Heart right ventricle (tissue), 16 donors: ENCODE measurements around the gene CIDEA. TPM values are rescaled to one million over a fixed set of nuclear protein-coding genes. Genes with fewer than 3 reads are reported as not detected.

Experiments used
- ATAC-seq, 8 donors: fragments of 200-7000 bp; cut with Tn5 transposase; one replicate each; pipeline ENCODE4 v1.9.1; 2020; ENCODE audit warnings: mild to moderate bottlenecking in 8 of 8, moderate library complexity in 8 of 8, moderate number of reproducible peaks in 1 of 8
- DNase-seq, 2 donors: peaks; one replicate each; pipeline ENCODE4 v3.0.0-alpha.2; 2020
- H3K27ac ChIP-seq, 10 donors: fragments of 200-600 bp; sonication (generic) in 2 of 10; one replicate each; pipeline versions ENCODE4 v1.5.0 to v1.8.0; 2020 to 2022; ENCODE audit warnings: mild to moderate bottlenecking in 3 of 10
- H3K27me3 ChIP-seq, 7 donors: fragments of 200-600 bp; one replicate each; pipeline ENCODE4 v1.8.0; 2021 to 2022; ENCODE audit warnings: mild to moderate bottlenecking in 2 of 7
- H3K36me3 ChIP-seq, 9 donors: fragments of 200-600 bp; sonication (generic) in 1 of 9; one replicate each; pipeline versions ENCODE4 v1.5.0 to v1.8.0; 2020 to 2022; ENCODE audit warnings: mild to moderate bottlenecking in 2 of 9
- H3K4me1 ChIP-seq, 9 donors: fragments of 200-600 bp; sonication (generic) in 1 of 9; one replicate each; pipeline versions ENCODE4 v1.5.0 to v1.8.0; 2020 to 2022; ENCODE audit warnings: mild to moderate bottlenecking in 4 of 9
- H3K4me3 ChIP-seq, 10 donors: fragments of 200-600 bp; sonication (generic) in 2 of 10; one replicate each; pipeline versions ENCODE4 v1.5.0 to v1.8.0; 2020 to 2022; ENCODE audit warnings: mild to moderate bottlenecking in 7 of 10, moderate library complexity in 2 of 10
- H3K9me3 ChIP-seq, 11 donors: fragments of 200-600 bp in 10 of 11; sonication (generic) in 2 of 11; one replicate each; pipeline versions ENCODE4 v1.5.0 to v1.8.0; 2013 to 2022; ENCODE audit warnings: mild to moderate bottlenecking in 2 of 11, control low read depth in 1 of 11, moderate library complexity in 1 of 11
- WGBS, 2 donors: extraction: QIAGEN DNeasy Blood & Tissue Kit; methylation state at CpG; one replicate each; pipeline ENCODE4 v1.1.7; 2013; ENCODE audit warnings: inconsistent platforms in 1 of 2; 5-methylcytosine and 5-hydroxymethylcytosine counted together
- intact Hi-C, 10 donors: fragments of 100-400 bp; cut with DNase I; formaldehyde crosslinking; loops; one replicate each; pipeline versions ENCODE4 v1.11.1 to v1.14.2; 2022
- polyA plus RNA-seq, 2 donors: library from polyadenylated mRNA; stranded (reverse); fragments of 200-250 nt; gene quantifications; one replicate each; pipeline ENCODE4 v1.2.3, GENCODE V29; 2013
- total RNA-seq, 10 donors: library from RNA; stranded (reverse); fragmentation: NEBNext Ultra II Directional in 3 of 10; extraction: Animal tissue kit (Norgen Biotek cat#: 25700) in 3 of 10; gene quantifications; one replicate each; pipeline versions ENCODE4 v1.2.1 to v1.2.4, GENCODE V29; 2021 to 2023
- TF ChIP-seq, protein P1 (sequence below), 9 donors: fragments of 200-600 bp; sonication (generic) in 2 of 9; IDR thresholded peaks; one replicate each; pipeline versions ENCODE4 v1.5.0 to v1.8.0; 2021 to 2022; ENCODE audit warnings: antibody characterized with exemption in 9 of 9, mild to moderate bottlenecking in 5 of 9, moderate library complexity in 1 of 9
- donor health status: Arrhythmogenic right ventricular cardiomyopathy.
- donor health status: ischemic (EF 13 %, LVEDD 7.1; RV severe dilation, severe dysfunction).
- donor health status: healthy with polysubstance abuse.
- donor health status: DM: no; HTN: yes; CAD: no.
- donor health status: DM: no; HTN: no; CAD: no.
- donor health status: ischemic (EF 25% LVEDD 6.9; RV normal size, moderate dysfunction).
- donor health status: ischemic (EF 25% LVEDD 5.7; RV mildly dilated, moderate dysfunction).
- donor health status: healthy.
- donor health status: DM: yes; HTN: yes; CAD: no.
- donor health status: Ischemic cardiomyopathy.
- donor health status: ischemic (EF 35%, LVEDD 5.7; RV mildly dilated, moderate dysfunction).
- donor health status: nonischemic (EF 11% LVEDD 7.7; RV severe dilation, severe dysfunction).
- donor health status: DM: yes; HTN: yes; CAD: no.
- donor health status: PGD.
- donor health status: ischemic (EF 29% LVEDD 5.4; RV normal size, mild dysfunction).
- donor health status: nonischemic (EF 23%, LVEDD 6.1; RV moderate dilation, normal function).

The CIDEA gene
- total and polyA plus RNA-seq, 12 donors = 0.37 to 6.8 (median 1.4) TPM; not detected in 2

DNA sequence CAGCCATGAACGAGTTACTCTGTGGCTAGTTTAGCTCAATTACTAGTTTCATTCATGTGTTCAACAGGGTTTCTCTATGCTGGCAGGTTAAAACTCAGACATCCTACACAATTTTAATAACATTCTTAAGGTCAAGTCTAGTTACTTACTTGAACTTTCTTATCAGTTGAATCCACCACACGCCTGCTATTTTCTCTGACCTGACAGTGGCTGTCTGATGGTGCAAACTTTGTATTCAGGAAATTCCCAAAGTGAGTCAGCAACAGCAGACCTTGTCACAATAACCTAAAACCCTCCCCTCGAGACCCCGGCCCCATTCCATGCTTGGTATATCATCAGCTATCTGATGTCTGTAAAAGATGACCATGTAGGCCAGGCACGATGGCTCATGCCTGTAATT, 20.8 kb upstream of the CIDEA start:
- H3K4me1 ChIP-seq = peaks cover 0 to 7% (median 0%) of the 10 kb centered on the region in 9 donors
- H3K4me3 ChIP-seq = no peak overlapping the region
- H3K27ac ChIP-seq = no peak overlapping the region
- TF ChIP-seq, protein P1, sequence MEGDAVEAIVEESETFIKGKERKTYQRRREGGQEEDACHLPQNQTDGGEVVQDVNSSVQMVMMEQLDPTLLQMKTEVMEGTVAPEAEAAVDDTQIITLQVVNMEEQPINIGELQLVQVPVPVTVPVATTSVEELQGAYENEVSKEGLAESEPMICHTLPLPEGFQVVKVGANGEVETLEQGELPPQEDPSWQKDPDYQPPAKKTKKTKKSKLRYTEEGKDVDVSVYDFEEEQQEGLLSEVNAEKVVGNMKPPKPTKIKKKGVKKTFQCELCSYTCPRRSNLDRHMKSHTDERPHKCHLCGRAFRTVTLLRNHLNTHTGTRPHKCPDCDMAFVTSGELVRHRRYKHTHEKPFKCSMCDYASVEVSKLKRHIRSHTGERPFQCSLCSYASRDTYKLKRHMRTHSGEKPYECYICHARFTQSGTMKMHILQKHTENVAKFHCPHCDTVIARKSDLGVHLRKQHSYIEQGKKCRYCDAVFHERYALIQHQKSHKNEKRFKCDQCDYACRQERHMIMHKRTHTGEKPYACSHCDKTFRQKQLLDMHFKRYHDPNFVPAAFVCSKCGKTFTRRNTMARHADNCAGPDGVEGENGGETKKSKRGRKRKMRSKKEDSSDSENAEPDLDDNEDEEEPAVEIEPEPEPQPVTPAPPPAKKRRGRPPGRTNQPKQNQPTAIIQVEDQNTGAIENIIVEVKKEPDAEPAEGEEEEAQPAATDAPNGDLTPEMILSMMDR (IDR thresholded peaks at IDR 0.05) = no peak
- DNase-seq = no peak
- peaks cover 0 to 5% (median 0%) of the 10 kb centered on the region in 11 donors for H3K9me3 ChIP-seq
- no peaks in the 10 kb centered on the region for H3K36me3 ChIP-seq
- 56 to 66% methylated on average over 5 of the region's 5 CpGs for WGBS, 2 donors
- H3K27me3 ChIP-seq = peaks cover 0 to 10% (median 4%) of the 10 kb centered on the region in 7 donors
- intact Hi-C loops = loop anchor here in 6 of 10 donors (10.0 kb wide), 3 partner anchors 139 to 1629 kb away; partner anchors contain the start of gene ANKRD62 (in 5 of the 6)
- no peak for ATAC-seq

DNA sequence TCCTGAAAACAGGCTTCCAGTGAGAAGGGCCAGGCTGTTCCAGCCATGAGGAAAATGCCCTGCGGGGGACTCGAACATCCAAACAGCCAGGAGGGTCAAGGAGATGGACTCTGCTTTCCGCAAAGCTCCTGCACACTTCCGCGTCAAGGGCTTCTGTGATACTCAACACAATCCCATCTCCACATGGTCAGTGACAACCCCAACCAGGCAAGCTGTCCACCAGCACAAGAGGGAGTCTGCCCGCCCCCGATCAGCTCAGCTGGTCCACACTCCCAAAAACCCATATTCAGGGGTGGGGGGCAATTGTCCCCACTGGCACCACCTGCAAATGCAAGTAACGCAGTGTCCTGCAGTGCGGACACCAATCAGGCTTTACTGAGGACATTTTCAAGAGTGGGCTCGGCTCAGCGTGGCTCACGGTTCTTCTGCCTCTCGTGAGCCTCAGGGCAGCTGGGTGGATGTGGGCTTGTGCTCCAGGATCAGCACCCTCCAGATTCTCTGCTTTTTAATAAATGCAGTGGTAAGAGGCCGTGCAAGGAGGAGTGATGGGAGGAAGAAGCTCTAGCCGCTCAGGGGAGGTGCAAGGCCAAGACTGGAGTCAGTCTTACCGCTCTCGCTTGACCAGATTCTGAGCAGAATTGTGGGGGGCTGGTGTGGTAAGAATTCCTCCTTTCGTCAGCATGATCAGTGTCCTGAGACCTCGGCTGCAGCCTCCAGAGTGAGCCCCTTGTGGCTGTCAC, 19.5 kb upstream of the CIDEA start:
- Histone ChIP-seq H3K4me3 (no peak overlapping the region), H3K36me3 (no peaks in the 10 kb centered on the region), H3K27ac (no peak overlapping the region), H3K27me3 (peaks cover 0 to 10% (median 4%) of the 10 kb centered on the region in 7 donors), H3K9me3 (peaks cover 0 to 5% (median 0%) of the 10 kb centered on the region in 11 donors), H3K4me1 (peaks cover 0 to 7% (median 0%) of the 10 kb centered on the region in 9 donors)
- intact Hi-C loops = loop anchor here in 9 of 10 donors (5.0 to 10.0 kb wide), 5 partner anchors 140 to 1630 kb away; partner anchors contain the start of gene ANKRD62 (in 8 of the 9)
- DNase-seq (no peak), ATAC-seq (no peak)
- TF ChIP-seq, protein P1 (IDR thresholded peaks at IDR 0.05) = no peak
- 94 to 95% methylated on average over 19 of the region's 19 CpGs for WGBS, 2 donors

DNA sequence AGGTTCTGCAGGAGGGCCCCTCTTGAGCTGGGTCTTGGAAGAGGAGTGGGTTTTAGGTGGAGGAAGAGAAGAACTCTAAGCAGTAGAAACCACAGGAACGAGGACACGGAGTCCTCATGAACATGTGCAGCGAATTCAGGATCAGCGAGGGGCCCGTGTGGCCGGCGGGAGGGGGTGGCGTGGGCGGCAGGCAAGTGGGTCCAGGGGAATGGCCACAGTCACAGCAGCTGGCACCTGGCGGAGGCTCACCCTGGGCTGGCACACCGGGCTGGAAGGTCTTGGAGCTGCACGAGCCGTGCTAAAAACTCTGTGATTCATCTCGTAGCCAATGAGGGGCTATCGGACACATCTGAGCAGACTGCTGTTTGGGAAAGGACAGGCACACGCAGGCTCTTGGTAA, 18.0 kb upstream of the CIDEA start:
- Histone ChIP-seq H3K27me3 (peaks cover 0 to 12% (median 4%) of the 10 kb centered on the region in 7 donors), H3K4me1 (peaks cover 0 to 7% (median 0%) of the 10 kb centered on the region in 9 donors), H3K27ac (no peak overlapping the region), H3K4me3 (no peak overlapping the region), H3K9me3 (no peaks in the 10 kb centered on the region), H3K36me3 (no peaks in the 10 kb centered on the region)
- DNase-seq (no peak), ATAC-seq (peak in 1 of 8 donors; percentile 14)
- intact Hi-C loops = loop anchor here in 9 of 10 donors (5.0 to 10.0 kb wide), 5 partner anchors 141 to 1631 kb away; partner anchors contain the start of gene ANKRD62 (in 8 of the 9)
- WGBS, 2 donors = 96 to 98% methylated on average over 16 of the region's 16 CpGs
- TF ChIP-seq, protein P1 (IDR thresholded peaks at IDR 0.05) = no peak

DNA sequence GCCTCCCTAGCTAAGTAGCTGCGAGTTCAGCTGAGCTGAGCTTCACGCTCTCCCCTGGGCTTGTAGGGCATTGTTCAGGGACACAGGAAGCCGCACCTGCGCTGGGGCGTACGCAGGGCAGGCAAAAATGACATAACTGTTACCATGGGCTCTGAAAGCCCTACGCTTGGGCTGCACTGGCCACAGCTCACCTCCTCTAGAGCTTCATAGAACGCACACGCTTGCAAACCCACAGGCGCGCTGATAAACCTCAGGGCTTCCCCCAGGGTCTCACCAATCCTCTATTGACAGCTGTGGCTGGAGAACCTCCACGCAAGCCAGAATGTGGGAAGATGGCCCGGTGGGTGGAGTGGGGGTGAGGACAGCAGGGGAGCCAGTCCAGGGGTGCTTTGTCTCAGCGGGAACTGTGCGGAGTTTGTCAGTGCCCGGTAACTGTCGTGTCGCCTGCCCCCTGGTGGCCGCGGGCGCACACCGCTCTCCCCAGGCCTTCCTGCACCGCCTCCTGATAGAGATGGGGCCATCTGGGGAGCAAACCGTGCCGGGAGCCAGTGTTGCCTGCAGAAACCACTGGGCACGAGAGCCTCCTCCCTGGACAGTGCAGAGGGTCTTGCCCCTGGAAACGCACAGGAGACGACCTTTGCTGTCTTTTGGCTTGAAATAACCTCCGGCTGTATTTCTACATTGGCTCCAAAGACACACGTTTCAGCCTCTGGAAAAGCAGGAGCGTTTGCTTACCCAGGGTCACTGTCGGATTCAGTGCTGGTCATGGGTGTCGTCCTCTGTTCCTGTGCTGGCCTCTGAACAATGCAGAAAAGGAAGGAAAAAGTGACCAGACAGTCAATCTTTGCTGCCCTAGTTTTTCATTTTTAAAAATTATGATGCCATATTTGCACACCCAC, 17.0 kb upstream of the CIDEA start:
- no peaks in the 10 kb centered on the region for H3K36me3 ChIP-seq
- no peak overlapping the region for H3K27ac ChIP-seq
- intact Hi-C loops = loop anchor here in 9 of 10 donors (5.0 to 10.0 kb wide), 5 partner anchors 142 to 1632 kb away; partner anchors contain the start of gene ANKRD62 (in 8 of the 9)
- DNase-seq (peak; percentile 70 to 82), ATAC-seq (peak; percentile 95 to 98 (median 96))
- no peaks in the 10 kb centered on the region for H3K9me3 ChIP-seq
- H3K4me1 ChIP-seq = peaks cover 0 to 7% (median 0%) of the 10 kb centered on the region in 9 donors
- WGBS, 2 donors = 29 to 37% methylated on average over 33 of the region's 33 CpGs
- no peak overlapping the region for H3K4me3 ChIP-seq
- TF ChIP-seq, protein P1 (IDR thresholded peaks at IDR 0.05) = peak; percentile 80 to 93 (median 89)
- H3K27me3 ChIP-seq = peaks cover 0 to 23% (median 7%) of the 10 kb centered on the region in 7 donors
